Lung (tissue), 12 donors: ENCODE data around the gene PTPN5. TPM values are rescaled to one million over a fixed set of nuclear protein-coding genes. Genes with fewer than 3 reads are reported as not detected.

Experiments used
- ATAC-seq: fragments of 200-7000 bp; cut with Tn5 transposase; one replicate; pipeline ENCODE4 v1.9.1; 2020; ENCODE audit warnings: moderate number of reproducible peaks; ENCODE audit not compliant: insufficient read depth, low FRiP score
- DNase-seq, 3 donors: peaks; one replicate each; pipeline ENCODE4 v3.0.0-alpha.2; 2013 to 2017
- H3K27ac ChIP-seq, 2 donors: one replicate each; pipeline ENCODE4 v1.5.1; 2013; ENCODE audit warnings: mild to moderate bottlenecking in 2 of 2, moderate library complexity in 2 of 2, control low read depth in 1 of 2, inconsistent platforms in 1 of 2, low read depth in 1 of 2, low read length in 1 of 2
- H3K27me3 ChIP-seq, 3 donors: one replicate each; pipeline ENCODE4 v1.5.1; 2013; ENCODE audit warnings: low read length in 2 of 3; ENCODE audit not compliant: control insufficient read depth in 3 of 3, insufficient read depth in 3 of 3
- H3K36me3 ChIP-seq, 4 donors: one replicate each; pipeline ENCODE4 v1.5.1; 2013; ENCODE audit warnings: low read length in 4 of 4, mild to moderate bottlenecking in 1 of 4, moderate library complexity in 1 of 4; ENCODE audit not compliant: control insufficient read depth in 4 of 4, insufficient read depth in 4 of 4
- H3K4me1 ChIP-seq, 5 donors: one replicate each; pipeline ENCODE4 v1.5.1; 2013; ENCODE audit warnings: low read length in 5 of 5, mild to moderate bottlenecking in 2 of 5, moderate library complexity in 1 of 5; ENCODE audit not compliant: control insufficient read depth in 5 of 5, insufficient read depth in 5 of 5
- H3K4me3 ChIP-seq: one replicate; pipeline ENCODE4 v1.5.1; 2013; ENCODE audit warnings: mild to moderate bottlenecking, control low read depth, moderate library complexity
- H3K9ac ChIP-seq, 2 donors: one replicate each; pipeline ENCODE4 v1.5.1; 2013; ENCODE audit warnings: low read length in 2 of 2, control low read depth in 1 of 2; ENCODE audit not compliant: insufficient read depth in 1 of 2
- H3K9me3 ChIP-seq, 4 donors: one replicate each; pipeline ENCODE4 v1.5.1; 2013; ENCODE audit warnings: low read length in 3 of 4, mild to moderate bottlenecking in 1 of 4, moderate library complexity in 1 of 4; ENCODE audit not compliant: control insufficient read depth in 4 of 4, insufficient read depth in 3 of 4
- WGBS, 2 donors: extraction: QIAGEN DNeasy Blood & Tissue Kit; methylation state at CpG; one replicate each; pipeline ENCODE4 v1.1.7; 2013; 5-methylcytosine and 5-hydroxymethylcytosine counted together
- polyA plus RNA-seq, 2 donors: library from polyadenylated mRNA; stranded (reverse); fragments of 200-250 nt; gene quantifications; one replicate each; pipeline ENCODE4 v1.2.1, GENCODE V29; 2013
- total RNA-seq, 2 donors: library from RNA; depleted of rRNA in 1 of 2; stranded (reverse); fragments of >200 nt in 1 of 2; gene quantifications; one replicate each; pipeline ENCODE4 v1.2.1, GENCODE V29; 2014 to 2021
- TF ChIP-seq, protein P1 (sequence below): IDR thresholded peaks from 2 replicates; pipeline ENCODE4 v1.5.1; 2012; ENCODE audit warnings: mild to moderate bottlenecking; ENCODE audit errors: control extremely low read depth, extremely low read depth
- donor health status: control.
- donor health status: control.
- donor health status: Bipolar disorder and iron deficiency.
- donor health status: healthy.
- donor health status: DM: yes; HTN: yes; CAD: no.

The PTPN5 gene
- total and polyA plus RNA-seq, 4 donors: 0.02 to 0.15 TPM; not detected in 2

DNA sequence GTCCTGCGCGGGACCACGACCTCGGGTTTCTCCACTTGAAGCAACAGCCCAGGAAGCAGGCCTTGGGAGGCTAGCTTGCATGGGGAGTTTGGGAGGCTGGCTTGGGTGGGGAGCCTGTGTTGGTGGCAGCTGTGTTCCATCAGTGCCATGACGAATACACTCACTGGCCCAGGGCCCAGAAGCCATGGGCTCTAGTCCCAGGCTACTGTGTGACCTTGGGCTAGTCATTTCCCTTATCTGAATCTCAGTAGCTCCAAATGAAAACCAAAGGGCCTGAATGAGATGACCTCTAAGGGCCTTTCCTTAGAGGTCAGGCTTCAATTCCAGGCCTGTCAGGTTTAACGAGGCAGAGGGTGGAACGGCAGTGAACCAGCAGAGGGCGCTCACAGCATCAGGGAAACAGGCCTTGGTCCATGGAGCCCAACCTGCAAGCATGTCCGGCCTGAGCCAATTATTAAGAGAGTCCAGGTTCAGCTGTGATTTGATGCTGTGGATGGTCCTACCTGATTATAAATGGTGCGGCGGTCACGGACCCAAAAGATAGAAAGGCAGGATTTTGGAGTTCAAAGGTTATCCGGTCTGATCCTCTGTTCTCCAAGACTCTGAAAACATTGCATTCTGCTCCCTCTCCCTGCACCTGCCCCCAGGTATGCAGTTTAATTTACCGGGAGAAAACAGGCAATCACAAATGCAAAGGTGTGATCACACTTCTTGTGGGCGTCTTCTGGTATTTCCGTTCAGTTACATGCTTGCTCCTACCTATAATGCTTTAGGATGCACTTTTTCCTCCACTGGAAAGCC is 15.9 kb downstream of the PTPN5 start:
- H3K4me1 ChIP-seq: no peaks in the 10 kb centered on the region
- H3K4me3 ChIP-seq: no peak overlapping the region
- no peaks in the 10 kb centered on the region for H3K36me3 ChIP-seq
- TF ChIP-seq, protein P1, sequence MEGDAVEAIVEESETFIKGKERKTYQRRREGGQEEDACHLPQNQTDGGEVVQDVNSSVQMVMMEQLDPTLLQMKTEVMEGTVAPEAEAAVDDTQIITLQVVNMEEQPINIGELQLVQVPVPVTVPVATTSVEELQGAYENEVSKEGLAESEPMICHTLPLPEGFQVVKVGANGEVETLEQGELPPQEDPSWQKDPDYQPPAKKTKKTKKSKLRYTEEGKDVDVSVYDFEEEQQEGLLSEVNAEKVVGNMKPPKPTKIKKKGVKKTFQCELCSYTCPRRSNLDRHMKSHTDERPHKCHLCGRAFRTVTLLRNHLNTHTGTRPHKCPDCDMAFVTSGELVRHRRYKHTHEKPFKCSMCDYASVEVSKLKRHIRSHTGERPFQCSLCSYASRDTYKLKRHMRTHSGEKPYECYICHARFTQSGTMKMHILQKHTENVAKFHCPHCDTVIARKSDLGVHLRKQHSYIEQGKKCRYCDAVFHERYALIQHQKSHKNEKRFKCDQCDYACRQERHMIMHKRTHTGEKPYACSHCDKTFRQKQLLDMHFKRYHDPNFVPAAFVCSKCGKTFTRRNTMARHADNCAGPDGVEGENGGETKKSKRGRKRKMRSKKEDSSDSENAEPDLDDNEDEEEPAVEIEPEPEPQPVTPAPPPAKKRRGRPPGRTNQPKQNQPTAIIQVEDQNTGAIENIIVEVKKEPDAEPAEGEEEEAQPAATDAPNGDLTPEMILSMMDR: peak; percentile 25
- peaks cover 0 to 2% (median 0%) of the 10 kb centered on the region in 4 donors for H3K9me3 ChIP-seq
- WGBS, 2 donors: 53 to 55% methylated on average over 16 of the region's 16 CpGs
- DNase-seq (peak; percentile 18 to 49 (median 42)), ATAC-seq (peak; percentile 14)
- H3K27ac ChIP-seq: no peak overlapping the region
- H3K9ac ChIP-seq: no peak overlapping the region
- peaks cover 0 to 8% (median 0%) of the 10 kb centered on the region in 3 donors for H3K27me3 ChIP-seq

DNA sequence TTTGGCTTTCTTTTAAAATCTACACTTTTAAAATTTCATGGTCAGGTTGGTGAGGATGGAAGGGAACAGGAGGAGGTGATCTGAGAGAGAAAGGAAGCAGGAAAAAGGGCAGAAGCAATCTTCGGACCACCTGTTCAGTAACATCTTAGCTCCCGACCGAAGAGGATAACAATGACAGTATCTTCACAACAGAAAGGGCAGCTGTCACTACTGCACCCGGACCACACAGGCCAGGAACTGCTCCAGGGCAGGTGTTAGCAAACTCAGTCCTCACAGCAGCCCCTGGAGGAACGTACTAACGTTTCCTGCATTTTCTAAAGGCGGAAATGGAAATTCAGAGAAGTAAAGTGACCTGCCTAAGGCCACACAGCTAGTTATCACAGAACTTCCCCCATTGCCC is 16.8 kb downstream of the PTPN5 start:
- no peak for ATAC-seq
- no peak overlapping the region for H3K4me3 ChIP-seq
- peaks cover 0 to 8% (median 0%) of the 10 kb centered on the region in 3 donors for H3K27me3 ChIP-seq
- H3K27ac ChIP-seq: no peak overlapping the region
- no peak overlapping the region for H3K9ac ChIP-seq
- TF ChIP-seq, protein P1: no peak
- no peaks in the 10 kb centered on the region for H3K4me1 ChIP-seq
- H3K36me3 ChIP-seq: no peaks in the 10 kb centered on the region
- peaks cover 0 to 2% (median 0%) of the 10 kb centered on the region in 4 donors for H3K9me3 ChIP-seq
- no peak for DNase-seq
- 78 to 87% methylated on average over 7 of the region's 7 CpGs for WGBS, 2 donors

DNA sequence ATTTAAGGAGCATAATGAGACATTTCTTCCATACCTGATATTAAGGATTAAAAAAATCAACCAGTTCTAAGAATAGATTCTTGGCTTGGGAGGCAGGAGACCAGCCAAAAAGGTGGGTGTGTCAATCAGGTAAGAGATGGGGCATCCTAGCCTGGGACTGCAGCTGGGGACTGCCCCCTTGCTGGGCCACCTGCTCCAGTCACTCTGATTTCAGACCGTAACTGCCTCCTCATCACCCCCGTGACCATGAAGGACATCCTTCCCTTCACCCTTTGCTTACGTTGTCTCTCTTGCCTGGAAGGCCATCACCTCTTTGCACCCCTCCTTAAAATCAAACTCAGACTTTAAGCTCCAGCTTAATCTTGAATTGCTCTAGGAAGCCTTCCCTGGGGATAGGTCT is 17.9 kb downstream of the PTPN5 start:
- WGBS, 2 donors: 80 to 86% methylated on average over 3 of the region's 3 CpGs
- ATAC-seq (no peak), DNase-seq (no peak)
- TF ChIP-seq, protein P1: no peak
- Histone ChIP-seq H3K36me3 (no peaks in the 10 kb centered on the region), H3K27me3 (peaks cover 0 to 8% (median 0%) of the 10 kb centered on the region in 3 donors), H3K4me1 (no peaks in the 10 kb centered on the region), H3K27ac (no peak overlapping the region), H3K9ac (no peak overlapping the region), H3K9me3 (peaks cover 0 to 2% (median 0%) of the 10 kb centered on the region in 4 donors), H3K4me3 (no peak overlapping the region)
